K562 (cell line): ENCODE measurements around the gene ATAD3B. TPM values are rescaled to one million over a fixed set of nuclear protein-coding genes. Genes with fewer than 3 reads are reported as not detected.

Source experiments
- ATAC-seq: fragments of 200-7000 bp; cut with Tn5 transposase; 3 replicates; pipeline ENCODE4 v1.9.1; 2020; ENCODE audit warnings: moderate library complexity
- BruUV-seq: library from RNA; stranded (reverse); fragments of 400-500 nt; replicated peaks from 2 replicates; lab custom pipeline; 2021; lab: Mats Ljungman, UMichigan
- CTCF ChIA-PET: fragments of 300-600 bp; formaldehyde crosslinking; extraction: SDS; loops from one replicate; lab custom pipeline; 2021; ENCODE audit warnings: low intra/inter-chr PET ratio; lab: Yijun Ruan, JAX
- POLR2A ChIA-PET: fragments of 300-600, 350-650 bp; sonication (Branson Sonifier 250); formaldehyde crosslinking; extraction: SDS; loops from one replicate; lab custom pipeline; 2021; ENCODE audit warnings: antibody characterized with exemption, inconsistent platforms; lab: Yijun Ruan, JAX
- DNase-seq, 4 experiments: peaks; one replicate each; pipeline versions ENCODE4 v3.0.0 to v3.0.0-alpha.2; 2011 to 2018; ENCODE audit warnings: low spot score in 3 of 4, mixed read lengths in 3 of 4; ENCODE audit errors: extremely low read depth in 1 of 4
- FAIRE-seq: peaks from 2 replicates; lab custom pipeline; 2011; peaks lifted over from hg19 to GRCh38; lab: Jason Lieb, UNC
- H2AFZ ChIP-seq: 2 replicates; pipeline ENCODE4 v1.6.0; 2011; ENCODE audit warnings: low read depth, low read length, control low read depth, inconsistent platforms
- H3K27ac ChIP-seq: fragments of 200-600 bp; 3 replicates; pipeline ENCODE4 v1.8.0; 2011; ENCODE audit warnings: low read depth, mild to moderate bottlenecking, control low read depth, inconsistent platforms, low read length, moderate library complexity, mixed read lengths; ENCODE audit errors: extremely low read depth
- H3K27me3 ChIP-seq, 2 experiments: fragments of 300-600 bp in 1 of 2; 2 replicates in 1 of 2; 3 replicates in 1 of 2; pipeline versions ENCODE4 v1.6.0 to v1.8.0; 2011; ENCODE audit warnings: inconsistent platforms in 2 of 2, low read length in 2 of 2, mild to moderate bottlenecking in 1 of 2, mixed read lengths in 1 of 2, moderate library complexity in 1 of 2; ENCODE audit not compliant: control insufficient read depth in 2 of 2, insufficient read depth in 2 of 2
- H3K36me3 ChIP-seq: fragments of 300-600 bp; 3 replicates; pipeline ENCODE4 v1.8.0; 2011; ENCODE audit warnings: mild to moderate bottlenecking, low read length, inconsistent platforms; ENCODE audit not compliant: control insufficient read depth, insufficient read depth
- H3K4me1 ChIP-seq, 2 experiments: fragments of 200-600 bp in 1 of 2; replicated peaks in 1 of 2; 2 replicates in 1 of 2; 3 replicates in 1 of 2; pipeline versions ENCODE4 v1.5.1 to v1.8.0; 2011; ENCODE audit warnings: inconsistent platforms in 2 of 2, low read length in 2 of 2, mild to moderate bottlenecking in 1 of 2, mixed read lengths in 1 of 2, moderate library complexity in 1 of 2; ENCODE audit not compliant: control insufficient read depth in 2 of 2, insufficient read depth in 2 of 2
- H3K4me2 ChIP-seq: 2 replicates; pipeline ENCODE4 v1.6.1; 2011; ENCODE audit warnings: low read length, control low read depth, inconsistent platforms, mixed read lengths; ENCODE audit not compliant: insufficient read depth
- H3K4me3 ChIP-seq: fragments of 200-600 bp; sonication (generic), shearing (Covaris generic); 2 replicates; pipeline ENCODE4 v1.5.1; 2016; ENCODE audit warnings: control low read depth, inconsistent platforms
- H3K79me2 ChIP-seq: fragments of 200-600 bp; 3 replicates; pipeline ENCODE4 v1.8.0; 2011; ENCODE audit warnings: low read length, inconsistent platforms; ENCODE audit not compliant: control insufficient read depth, insufficient read depth
- H3K9ac ChIP-seq, 2 experiments: 2 replicates each; pipeline versions ENCODE4 v1.6.0 to v1.6.1; 2011; ENCODE audit warnings: low read depth in 2 of 2, low read length in 2 of 2, control low read depth in 1 of 2, inconsistent platforms in 1 of 2, mild to moderate bottlenecking in 1 of 2, mixed read lengths in 1 of 2; ENCODE audit not compliant: insufficient read depth in 1 of 2
- H3K9me1 ChIP-seq: one replicate; pipeline ENCODE4 v1.6.0; 2011; ENCODE audit warnings: inconsistent platforms, mild to moderate bottlenecking, low read length, moderate library complexity; ENCODE audit not compliant: control insufficient read depth, insufficient read depth
- H3K9me3 ChIP-seq: replicated peaks from 2 replicates; pipeline ENCODE4 v1.5.1; 2011; ENCODE audit warnings: low read depth, low read length, inconsistent platforms; ENCODE audit not compliant: control insufficient read depth, insufficient read depth
- H4K20me1 ChIP-seq: replicated peaks from 2 replicates; pipeline ENCODE4 v1.6.1; 2011; ENCODE audit warnings: low read length, inconsistent platforms, mixed read lengths; ENCODE audit not compliant: control insufficient read depth, insufficient read depth
- ARID1B ChIP-seq: fragments of 450-650 bp; IDR thresholded peaks from 2 replicates; pipeline ENCODE4 v1.6.1; 2016; ENCODE audit warnings: antibody characterized with exemption, mild to moderate bottlenecking, inconsistent platforms
- BACH1 ChIP-seq: fragments of 200-800 bp; sonication (Bioruptor generic); IDR thresholded peaks from 2 replicates; pipeline ENCODE4 v1.6.1; 2016; ENCODE audit warnings: missing genetic modification characterization, missing compliant biosample characterization
- DPF2 ChIP-seq: fragments of 450-650 bp; IDR thresholded peaks from 2 replicates; pipeline ENCODE4 v1.6.1; 2016
- FOXK2 ChIP-seq, 2 experiments: fragments of 450-650 bp; IDR thresholded peaks in 1 of 2; conservative IDR thresholded peaks in 1 of 2; 2 replicates each; pipeline ENCODE4 v1.6.1; 2016; ENCODE audit warnings: low read depth in 2 of 2, mild to moderate bottlenecking in 1 of 2
- HDAC6 ChIP-seq: IDR thresholded peaks from 2 replicates; pipeline ENCODE4 v1.6.1; 2012; ENCODE audit warnings: low read depth, mild to moderate bottlenecking, control low read depth, inconsistent platforms, low read length, moderate library complexity
- HMG20B ChIP-seq: fragments of 250-450 bp; sonication (Bioruptor Pico); IDR thresholded peaks from 2 replicates; pipeline ENCODE4 v1.5.0; 2021; ENCODE audit warnings: mild to moderate bottlenecking
- ID3 ChIP-seq, 2 experiments: fragments of 250-450 bp in 1 of 2; fragments of 450-650 bp in 1 of 2; sonication (Bioruptor Pico) in 1 of 2; IDR thresholded peaks; 2 replicates each; pipeline versions ENCODE4 v1.6.1 to v1.8.0; 2016 to 2021; ENCODE audit warnings: mild to moderate bottlenecking in 2 of 2, moderate library complexity in 2 of 2, missing compliant biosample characterization in 1 of 2, missing genetic modification characterization in 1 of 2
- NCOA2 ChIP-seq, 2 experiments: fragments of 450-650 bp; IDR thresholded peaks; 2 replicates each; pipeline ENCODE4 v1.6.1; 2018; ENCODE audit warnings: mild to moderate bottlenecking in 2 of 2, moderate library complexity in 1 of 2; ENCODE audit not compliant: partially characterized antibody in 2 of 2
- PHF8 ChIP-seq: fragments of 200-600 bp; sonication (generic); IDR thresholded peaks from 2 replicates; pipeline ENCODE4 v1.6.1; 2012; ENCODE audit warnings: mixed run types, mild to moderate bottlenecking, inconsistent platforms, low read length, moderate library complexity, borderline replicate concordance
- PURB ChIP-seq: sonication (generic); formaldehyde crosslinking; IDR thresholded peaks from 2 replicates; pipeline ENCODE4 v1.9.0; 2021; ENCODE audit warnings: low read depth, mild to moderate bottlenecking, missing genetic modification reagents
- SMC3 ChIP-seq: conservative IDR thresholded peaks from 2 replicates; pipeline ENCODE4 v1.6.1; 2011; ENCODE audit warnings: low read depth, low read length, improper control_type of control experiment; ENCODE audit not compliant: insufficient read depth
- TOE1 ChIP-seq, 2 experiments: fragments of 450-650 bp in 1 of 2; sonication (generic) in 1 of 2; formaldehyde crosslinking in 1 of 2; IDR thresholded peaks; 2 replicates each; pipeline versions ENCODE4 v1.7.1 to v1.8.0; 2016 to 2022; ENCODE audit warnings: borderline replicate concordance in 2 of 2, mild to moderate bottlenecking in 2 of 2, antibody characterized with exemption in 1 of 2, inconsistent platforms in 1 of 2, low read depth in 1 of 2, missing genetic modification reagents in 1 of 2, moderate library complexity in 1 of 2
- ZBTB43 ChIP-seq: sonication (generic); formaldehyde crosslinking; IDR thresholded peaks from 2 replicates; pipeline ENCODE4 v1.8.0; 2023; ENCODE audit warnings: mild to moderate bottlenecking, missing genetic modification reagents
- ZNF239 ChIP-seq: fragments of 250-450 bp; sonication (Bioruptor Pico); IDR thresholded peaks from 2 replicates; pipeline ENCODE4 v1.4.0; 2020; ENCODE audit warnings: mild to moderate bottlenecking
- ZNF41 ChIP-seq: fragments of 250-450 bp; sonication (Bioruptor Pico); conservative IDR thresholded peaks from 2 replicates; pipeline ENCODE4 v1.4.0; 2020; ENCODE audit warnings: mild to moderate bottlenecking
- ZNF77 ChIP-seq: fragments of 250-450 bp; sonication (Bioruptor Pico); IDR thresholded peaks from 2 replicates; pipeline ENCODE4 v1.5.0; 2020
- WGBS: fragments of 100-300 bp; shearing (Covaris generic); methylation state at CpG from one replicate; pipeline ENCODE4 v1.1.6; 2016; ENCODE audit warnings: low coverage, mixed read lengths; ENCODE audit not compliant: insufficient coverage; ENCODE audit errors: missing lambda C conversion rate; 5-methylcytosine and 5-hydroxymethylcytosine counted together
- in situ Hi-C: fragments of 300-500 bp; cut with MboI; formaldehyde crosslinking; loops from 4 replicates; pipeline ENCODE4 v1.15.0; 2018; ENCODE audit warnings: inconsistent platforms, mixed read lengths
- intact Hi-C: fragments of 100-400 bp; cut with micrococcal nuclease; formaldehyde crosslinking; loops from 2 replicates; pipeline ENCODE4 v1.14.2; 2022
- polyA plus RNA-seq, 8 experiments: library from polyadenylated mRNA; depleted of rRNA in 4 of 8; stranded (reverse) in 5 of 8; unstranded in 3 of 8; fragments of >200 nt; fragmentation: Nextera tagmentation in 2 of 8; fragmentation: Illumina TruSeq in 1 of 8; extraction: Ambion mirVana in 2 of 8; extraction: Trizol in 1 of 8; gene quantifications; 2 replicates each; pipeline versions ENCODE4 v1.2.1 to v1.2.3, GENCODE V29; 2011 to 2014; ENCODE audit warnings: inconsistent platforms in 1 of 8, missing spikeins in 1 of 8
- total RNA-seq, 7 experiments: library from RNA; depleted of rRNA in 6 of 7; stranded (reverse); fragments of >200 nt in 6 of 7; fragmentation: Illumina TruSeq in 2 of 7; extraction: Trizol in 2 of 7; gene quantifications; 2 replicates each; pipeline versions ENCODE4 v1.2.1 to v1.2.3, GENCODE V29; 2011 to 2021; ENCODE audit warnings: low replicate concordance in 1 of 7

ATAD3B gene
- total and polyA plus RNA-seq, 9 of the 15 experiments (the other 6 are each of a cell fraction or from before 2014, with no cell fraction given): 0.07 to 113 (median 27.7) TPM

- H3K9me1 ChIP-seq: no peaks in the 10 kb centered on the region
- peak overlapping the region; percentile 90 to 95 for H3K9ac ChIP-seq
- H4K20me1 ChIP-seq: no peaks in the 10 kb centered on the region; the same call in 1 of the 2 replicates
- H2AFZ ChIP-seq: peak overlapping the region; percentile 76
- ChIA-PET POLR2A (no interaction called here), CTCF (no interaction called here)
- TSS peak; percentile 95 for BruUV-seq
- peaks cover 51% of the 10 kb centered on the region for H3K79me2 ChIP-seq
- in situ Hi-C loops: no loop called here
- WGBS: 16% methylated on average over 16 of the region's 16 CpGs
- peaks cover 0 to 36% of the 10 kb centered on the region in 2 experiments; a peak in 3 of 5 replicates for H3K4me1 ChIP-seq
- H3K4me2 ChIP-seq: peak overlapping the region; percentile 96
- H3K9me3 ChIP-seq: peaks cover 2% of the 10 kb centered on the region; the same call in 1 of the 2 replicates
- H3K27me3 ChIP-seq: no peaks in the 10 kb centered on the region
- no peak for FAIRE-seq
- peak in 2 of 4 experiments; percentile 36 to 68 for DNase-seq
- intact Hi-C loops: loop anchor here (1.0 kb wide), 1 partner anchor 64 kb away; the partner anchor contains the start of gene MRPL20
- peak; percentile 6 for ATAC-seq
- H3K36me3 ChIP-seq: peaks cover 17% of the 10 kb centered on the region; the same call in 2 of the 3 replicates
- peak overlapping the region; percentile 68 for H3K4me3 ChIP-seq
- H3K27ac ChIP-seq: peak overlapping the region; percentile 91
- TF ChIP-seq ARID1B (peak; percentile 23; the same call in 1 of the 2 replicates), BACH1 (tag) (no peak), ZBTB43 (CRISPR knock-in tag) (0 out of 2 replicates have a peak, but pooled peaks have one; percentile 38), TOE1 (IDR thresholded peaks at IDR 0.05; ENCODE audit: borderline replicate concordance) (no peak), TOE1 (CRISPR knock-in tag; IDR thresholded peaks at IDR 0.05; ENCODE audit: borderline replicate concordance, low read depth) (0 out of 2 replicates have a peak, but pooled peaks have one; percentile 36), HMG20B (no peak), ID3 (CRISPR knock-in tag; IDR thresholded peaks at IDR 0.05) (no peak), ID3 (tag; IDR thresholded peaks at IDR 0.05) (no peak), ZNF77 (CRISPR knock-in tag) (no peak), HDAC6 (no peak), DPF2 (peak; percentile 40), FOXK2 (conservative IDR thresholded peaks at IDR 0.05 in 1 of 2, IDR thresholded peaks at IDR 0.05 in 1 of 2; ENCODE audit: low read depth in 2 of 2) (0 out of 4 replicates have a peak, but pooled peaks of 1 of the 2 experiments have one; percentile 28), ZNF41 (CRISPR knock-in tag) (0 out of 2 replicates have a peak, but pooled peaks have one; percentile 26), SMC3 (no peak), ZNF239 (no peak), NCOA2 (IDR thresholded peaks at IDR 0.05; ENCODE audit: partially characterized antibody in 2 of 2) (no peak), PHF8 (no peak), PURB (CRISPR knock-in tag) (no peak)
Observed at GRCh38 chr1:1470626-1471388, 758 bp upstream of the ATAD3B start.
